ENCODE results near the gene RRAGD.

Gene RRAGD

GRCh38 chr6:89433252-89434149 lies 21.4 kb upstream of the RRAGD start (continued):
- TF ChIP-seq, protein P1, sequence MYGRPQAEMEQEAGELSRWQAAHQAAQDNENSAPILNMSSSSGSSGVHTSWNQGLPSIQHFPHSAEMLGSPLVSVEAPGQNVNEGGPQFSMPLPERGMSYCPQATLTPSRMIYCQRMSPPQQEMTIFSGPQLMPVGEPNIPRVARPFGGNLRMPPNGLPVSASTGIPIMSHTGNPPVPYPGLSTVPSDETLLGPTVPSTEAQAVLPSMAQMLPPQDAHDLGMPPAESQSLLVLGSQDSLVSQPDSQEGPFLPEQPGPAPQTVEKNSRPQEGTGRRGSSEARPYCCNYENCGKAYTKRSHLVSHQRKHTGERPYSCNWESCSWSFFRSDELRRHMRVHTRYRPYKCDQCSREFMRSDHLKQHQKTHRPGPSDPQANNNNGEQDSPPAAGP (tag by site-specific recombination; IDR thresholded peaks at IDR 0.05): no peak
- no peak for TF ChIP-seq ZNF548 (tag by site-specific recombination; IDR thresholded peaks at IDR 0.05)
- TF ChIP-seq MEIS1 (CRISPR knock-in tag; IDR thresholded peaks at IDR 0.05; ENCODE audit: borderline replicate concordance): no peak
- peak; percentile 69 for TF ChIP-seq ZBTB48 (tag by site-specific recombination; IDR thresholded peaks at IDR 0.05)
- TF ChIP-seq REST (tag by site-specific recombination; IDR thresholded peaks at IDR 0.05): no peak
- no peak for TF ChIP-seq ZNF449 (tag by site-specific recombination; IDR thresholded peaks at IDR 0.05)
- TF ChIP-seq GFI1B (tag by site-specific recombination; IDR thresholded peaks at IDR 0.05): no peak
- no peak for TF ChIP-seq ZNF792 (tag by site-specific recombination; IDR thresholded peaks at IDR 0.05)
- TF ChIP-seq ZFP41 (tag by site-specific recombination; IDR thresholded peaks at IDR 0.05; ENCODE audit: borderline replicate concordance): no peak
- TF ChIP-seq ZFHX2 (tag by site-specific recombination; conservative IDR thresholded peaks at IDR 0.05): peak; percentile 71
- no peak for TF ChIP-seq ZNF747 (tag by site-specific recombination; IDR thresholded peaks at IDR 0.05)
- no peak for TF ChIP-seq SP7 (tag by site-specific recombination; IDR thresholded peaks at IDR 0.05)
- peak; percentile 47 for TF ChIP-seq SP2 (tag by site-specific recombination; IDR thresholded peaks at IDR 0.05)
- no peak for TF ChIP-seq ZSCAN23 (tag by site-specific recombination; IDR thresholded peaks at IDR 0.05)
- TF ChIP-seq ZNF843 (tag by site-specific recombination; IDR thresholded peaks at IDR 0.05): 0 out of 2 replicates have a peak, but pooled peaks have one; percentile 26
- no peak for TF ChIP-seq ZNF211 (tag by site-specific recombination; IDR thresholded peaks at IDR 0.05; ENCODE audit: low read depth)
- no peak for TF ChIP-seq ZNF768 (tag by site-specific recombination; IDR thresholded peaks at IDR 0.05)
- no peak for TF ChIP-seq ZFP69B (tag by site-specific recombination; IDR thresholded peaks at IDR 0.05)
- TF ChIP-seq ZNF473 (tag by site-specific recombination; IDR thresholded peaks at IDR 0.05): no peak
- TF ChIP-seq ZNF155 (tag by site-specific recombination; IDR thresholded peaks at IDR 0.05): no peak
- no peak for TF ChIP-seq ZNF184 (tag by site-specific recombination; IDR thresholded peaks at IDR 0.05)
- TF ChIP-seq, protein P2, sequence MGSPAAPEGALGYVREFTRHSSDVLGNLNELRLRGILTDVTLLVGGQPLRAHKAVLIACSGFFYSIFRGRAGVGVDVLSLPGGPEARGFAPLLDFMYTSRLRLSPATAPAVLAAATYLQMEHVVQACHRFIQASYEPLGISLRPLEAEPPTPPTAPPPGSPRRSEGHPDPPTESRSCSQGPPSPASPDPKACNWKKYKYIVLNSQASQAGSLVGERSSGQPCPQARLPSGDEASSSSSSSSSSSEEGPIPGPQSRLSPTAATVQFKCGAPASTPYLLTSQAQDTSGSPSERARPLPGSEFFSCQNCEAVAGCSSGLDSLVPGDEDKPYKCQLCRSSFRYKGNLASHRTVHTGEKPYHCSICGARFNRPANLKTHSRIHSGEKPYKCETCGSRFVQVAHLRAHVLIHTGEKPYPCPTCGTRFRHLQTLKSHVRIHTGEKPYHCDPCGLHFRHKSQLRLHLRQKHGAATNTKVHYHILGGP (tag by site-specific recombination; IDR thresholded peaks at IDR 0.05): no peak
- no peak for TF ChIP-seq ZNF19 (tag by site-specific recombination; IDR thresholded peaks at IDR 0.05; ENCODE audit: low read depth)
- no peak for TF ChIP-seq ZBTB6 (tag by site-specific recombination; IDR thresholded peaks at IDR 0.05)
- TF ChIP-seq ZBTB10 (tag by site-specific recombination; IDR thresholded peaks at IDR 0.05): peak; percentile 81
- no peak for TF ChIP-seq ZNF23 (tag by site-specific recombination; IDR thresholded peaks at IDR 0.05; ENCODE audit: borderline replicate concordance)
- no peak for TF ChIP-seq ZNF302 (tag by site-specific recombination; IDR thresholded peaks at IDR 0.05; ENCODE audit: low read depth)
